ENCODE data around the gene PMFBP1. TPM values are rescaled to one million over a fixed set of nuclear protein-coding genes. Genes with fewer than 3 reads are reported as not detected.

PMFBP1 gene
- polyA plus RNA-seq, 1 donor from 2014 or later = 1.0 TPM

GRCh38 chr16:72187551-72187950 is 15.6 kb upstream of the PMFBP1 start:
- TF ChIP-seq EP300 (conservative IDR thresholded peaks at IDR 0.05; ENCODE audit: poor library complexity, severe bottlenecking) (no peak), MXI1 (conservative IDR thresholded peaks at IDR 0.05; ENCODE audit: poor library complexity, severe bottlenecking) (no peak), POLR2AphosphoS5 (IDR thresholded peaks at IDR 0.05) (no peak), RAD21 (conservative IDR thresholded peaks at IDR 0.05) (no peak), CTCF (IDR thresholded peaks at IDR 0.05; ENCODE audit: poor library complexity, severe bottlenecking) (no peak), TAF1 (IDR thresholded peaks at IDR 0.05; ENCODE audit: low read depth) (no peak), SMC3 (conservative IDR thresholded peaks at IDR 0.05; ENCODE audit: poor library complexity) (no peak), REST (IDR thresholded peaks at IDR 0.05; ENCODE audit: borderline replicate concordance) (no peak), EZH2 (IDR thresholded peaks at IDR 0.05; ENCODE audit: borderline replicate concordance, insufficient read depth, low read length, poor library complexity, severe bottlenecking) (no peak)

GRCh38 chr16:72182976-72183375 is 11.0 kb upstream of the PMFBP1 start:
- no peak for TF ChIP-seq TAF1 (IDR thresholded peaks at IDR 0.05; ENCODE audit: low read depth)
- no peak for TF ChIP-seq SMC3 (conservative IDR thresholded peaks at IDR 0.05; ENCODE audit: poor library complexity)
- no peak for TF ChIP-seq RAD21 (conservative IDR thresholded peaks at IDR 0.05)
- no peak for TF ChIP-seq POLR2AphosphoS5 (IDR thresholded peaks at IDR 0.05)
- no peak for TF ChIP-seq EZH2 (IDR thresholded peaks at IDR 0.05; ENCODE audit: borderline replicate concordance, insufficient read depth, low read length, poor library complexity, severe bottlenecking)
- no peaks in the 10 kb centered on the region for H3K27me3 ChIP-seq (ENCODE audit: insufficient read depth, low read depth, low read length)
- no peaks in the 10 kb centered on the region for H3F3A ChIP-seq (ENCODE audit: insufficient read depth, low read length, poor library complexity, severe bottlenecking)
- H3K9ac ChIP-seq (ENCODE audit: low read length) = no peak overlapping the region
- H3K79me2 ChIP-seq (replicated peaks; ENCODE audit: insufficient read depth, low read length) = no peaks in the 10 kb centered on the region
- no peak overlapping the region for H3K27ac ChIP-seq (ENCODE audit: low read length)
- no peak overlapping the region for H2AFZ ChIP-seq (ENCODE audit: low read depth, low read length)
- H3K9me3 ChIP-seq (ENCODE audit: low read length) = no peaks in the 10 kb centered on the region
- H3K4me2 ChIP-seq (ENCODE audit: low read length) = no peak overlapping the region
- H4K20me1 ChIP-seq (ENCODE audit: insufficient read depth) = no peaks in the 10 kb centered on the region
- H3K9me2 ChIP-seq (ENCODE audit: insufficient read depth, low read length) = no peaks in the 10 kb centered on the region
- H3K36me3 ChIP-seq (ENCODE audit: insufficient read depth, low read length) = no peaks in the 10 kb centered on the region
- no peak overlapping the region for H3K4me3 ChIP-seq (ENCODE audit: low read length)

More at GRCh38 chr16:72187551-72187950, 15.6 kb upstream of the PMFBP1 start:
- H3K4me2 ChIP-seq (ENCODE audit: low read length) = no peak overlapping the region
- no peak overlapping the region for H3K27ac ChIP-seq (ENCODE audit: low read length)
- H3F3A ChIP-seq (ENCODE audit: insufficient read depth, low read length, poor library complexity, severe bottlenecking) = no peaks in the 10 kb centered on the region
- H3K4me3 ChIP-seq (ENCODE audit: low read length) = no peak overlapping the region
- H3K9ac ChIP-seq (ENCODE audit: low read length) = no peak overlapping the region
- H2AFZ ChIP-seq (ENCODE audit: low read depth, low read length) = no peak overlapping the region
- no peaks in the 10 kb centered on the region for H4K20me1 ChIP-seq (ENCODE audit: insufficient read depth)
- no peaks in the 10 kb centered on the region for H3K36me3 ChIP-seq (ENCODE audit: insufficient read depth, low read length)
- H3K9me2 ChIP-seq (ENCODE audit: insufficient read depth, low read length) = no peaks in the 10 kb centered on the region
- no peaks in the 10 kb centered on the region for H3K79me2 ChIP-seq (replicated peaks; ENCODE audit: insufficient read depth, low read length)
- no peaks in the 10 kb centered on the region for H3K27me3 ChIP-seq (ENCODE audit: insufficient read depth, low read depth, low read length)
- no peaks in the 10 kb centered on the region for H3K9me3 ChIP-seq (ENCODE audit: low read length)
